ENCODE measurements around the gene SLC43A3. TPM values are rescaled to one million over a fixed set of nuclear protein-coding genes. Genes with fewer than 3 reads are reported as not detected.

Gene SLC43A3
- total and polyA plus RNA-seq, 2 of the 4 experiments (the other 2 are of a cell fraction), result 12.7 to 21.1 TPM

- POLR2A ChIA-PET (ENCODE audit: unreplicated experiment), result no interaction called here
- Histone ChIP-seq H2BK120ac (ENCODE audit: low read depth, low read length) (no peak overlapping the region), H3K27ac (ENCODE audit: insufficient read depth, low read length) (no peak overlapping the region), H3K56ac (ENCODE audit: extremely low read depth, insufficient read depth, low read length) (no peak overlapping the region), H3K9me1 (ENCODE audit: insufficient read depth, low read length) (no peaks in the 10 kb centered on the region), H2BK5ac (ENCODE audit: low read depth, low read length, poor library complexity, severe bottlenecking) (no peak overlapping the region), H3K4me2 (ENCODE audit: low read depth, low read length) (no peak overlapping the region), H4K91ac (ENCODE audit: insufficient read depth, low read depth, low read length) (no peak overlapping the region), H3K79me1 (ENCODE audit: low read depth in 1 of 2, low read length in 2 of 2) (no peaks in the 10 kb centered on the region), H3K18ac (ENCODE audit: low read depth, low read length) (no peak overlapping the region), H3K27me3 (ENCODE audit: control insufficient read depth, insufficient read depth, low read length) (peaks cover 57% of the 10 kb centered on the region), H4K20me1 (ENCODE audit: insufficient read depth, low read length) (no peaks in the 10 kb centered on the region), H2BK20ac (ENCODE audit: low read depth, low read length) (no peak overlapping the region), H3K4me3 (ENCODE audit: insufficient read depth, low read depth, low read length) (no peak overlapping the region), H3K14ac (replicated peaks; ENCODE audit: low read depth, low read length) (no peak overlapping the region), H3K9me3 (ENCODE audit: control insufficient read depth, insufficient read depth, low read length) (peaks cover 3% of the 10 kb centered on the region; the same call in 1 of the 2 replicates), H3K4me1 (ENCODE audit: control insufficient read depth, insufficient read depth, low read length) (no peaks in the 10 kb centered on the region), H3K36me3 (ENCODE audit: control insufficient read depth, insufficient read depth, low read length) (no peaks in the 10 kb centered on the region), H2BK15ac (ENCODE audit: low read depth, low read length) (no peak overlapping the region), H2AFZ (replicated peaks; ENCODE audit: low read length, poor library complexity) (no peak overlapping the region), H2AK9ac (replicated peaks; ENCODE audit: low read depth, low read length, poor library complexity) (no peak overlapping the region), H4K8ac (ENCODE audit: low read depth in 2 of 2, low read length in 2 of 2) (no peak overlapping the region), H2AK5ac (ENCODE audit: low read depth, low read length) (no peak overlapping the region), H4K5ac (ENCODE audit: low read depth, low read length) (no peak overlapping the region), H3K9ac (ENCODE audit: low read depth, low read length) (no peak overlapping the region), H3K23ac (ENCODE audit: low read depth, low read length) (no peak overlapping the region), H3K4ac (ENCODE audit: low read depth, low read length) (no peak overlapping the region)
- CTCF ChIA-PET, result no interaction called here
- DNase-seq (no peak), ATAC-seq (ENCODE audit: low read depth) (no peak)
- BruUV-seq (replicated peaks), result no TSS peak
- in situ Hi-C loops (cut with MboI; ENCODE audit: low sequenced_read_pairs), result loop anchor here (25.0 kb wide), 1 partner anchor 526 kb away; no protein-coding TSS in a partner anchor
- dilution Hi-C loops (cut with HindIII; ENCODE audit: low sequenced_read_pairs, unreplicated experiment), result no loop called here
- intact Hi-C loops (cut with micrococcal nuclease), result no loop called here
- WGBS, 2 experiments (ENCODE audit: extremely low coverage in 2 of 2, insufficient read length in 1 of 2), result 90% methylated on average over 2 of the region's 7 CpGs; no CpG with 5 or more reads in 1 of the 2 experiments
- TF ChIP-seq, protein P1, sequence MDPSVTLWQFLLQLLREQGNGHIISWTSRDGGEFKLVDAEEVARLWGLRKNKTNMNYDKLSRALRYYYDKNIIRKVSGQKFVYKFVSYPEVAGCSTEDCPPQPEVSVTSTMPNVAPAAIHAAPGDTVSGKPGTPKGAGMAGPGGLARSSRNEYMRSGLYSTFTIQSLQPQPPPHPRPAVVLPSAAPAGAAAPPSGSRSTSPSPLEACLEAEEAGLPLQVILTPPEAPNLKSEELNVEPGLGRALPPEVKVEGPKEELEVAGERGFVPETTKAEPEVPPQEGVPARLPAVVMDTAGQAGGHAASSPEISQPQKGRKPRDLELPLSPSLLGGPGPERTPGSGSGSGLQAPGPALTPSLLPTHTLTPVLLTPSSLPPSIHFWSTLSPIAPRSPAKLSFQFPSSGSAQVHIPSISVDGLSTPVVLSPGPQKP (IDR thresholded peaks at IDR 0.05; ENCODE audit: borderline replicate concordance, low read depth, low read length), result no peak
- TF ChIP-seq CHD1 (IDR thresholded peaks at IDR 0.05; ENCODE audit: low read depth, low read length), result no peak
- no peak for TF ChIP-seq BHLHE40 (IDR thresholded peaks at IDR 0.05; ENCODE audit: low read depth, low read length)
- TF ChIP-seq RFX5 (IDR thresholded peaks at IDR 0.05; ENCODE audit: low read depth, low read length), result no peak
- no peak for TF ChIP-seq FOS (IDR thresholded peaks at IDR 0.05; ENCODE audit: low read depth, low read length)
- TF ChIP-seq POLR2A (IDR thresholded peaks at IDR 0.05; ENCODE audit: low read depth, low read length), result no peak
These were observed 63.5 kb downstream of the SLC43A3 start for GRCh38 chr11:57363131-57364080.

Measured in IMR-90 (cell line).